Liver (tissue), 9 donors: ENCODE measurements around the gene BDH1. TPM values are rescaled to one million over a fixed set of nuclear protein-coding genes. Genes with fewer than 3 reads are reported as not detected.

Experiments
- DNase-seq: peaks from one replicate; pipeline ENCODE4 v3.0.0-alpha.2; 2017; ENCODE audit warnings: low spot score
- H3K27ac ChIP-seq, 2 donors: one replicate each; pipeline ENCODE4 v1.7.0; 2013; ENCODE audit warnings: inconsistent platforms in 2 of 2, low read length in 2 of 2, control low read depth in 1 of 2, low read depth in 1 of 2, mild to moderate bottlenecking in 1 of 2
- H3K27me3 ChIP-seq, 4 donors: one replicate each; pipeline versions ENCODE4 v1.6.1 to v1.7.0; 2013; ENCODE audit warnings: low read length in 3 of 4, inconsistent platforms in 1 of 4, mild to moderate bottlenecking in 1 of 4, moderate library complexity in 1 of 4; ENCODE audit not compliant: control insufficient read depth in 4 of 4, insufficient read depth in 4 of 4
- H3K36me3 ChIP-seq, 4 donors: one replicate each; pipeline versions ENCODE4 v1.6.1 to v1.7.0; 2013; ENCODE audit warnings: low read length in 3 of 4, mild to moderate bottlenecking in 3 of 4, low read depth in 1 of 4, moderate library complexity in 1 of 4; ENCODE audit not compliant: control insufficient read depth in 4 of 4, insufficient read depth in 3 of 4
- H3K4me1 ChIP-seq, 4 donors: one replicate each; pipeline versions ENCODE4 v1.6.1 to v1.7.0; 2013; ENCODE audit warnings: low read length in 3 of 4, mild to moderate bottlenecking in 3 of 4, moderate library complexity in 1 of 4; ENCODE audit not compliant: control insufficient read depth in 4 of 4, insufficient read depth in 4 of 4
- H3K4me3 ChIP-seq, 3 donors: one replicate each; pipeline versions ENCODE4 v1.6.1 to v1.7.0; 2013; ENCODE audit warnings: low read length in 3 of 3, control low read depth in 1 of 3, low read depth in 1 of 3, mild to moderate bottlenecking in 1 of 3
- H3K9ac ChIP-seq, 2 donors: one replicate each; pipeline ENCODE4 v1.7.0; 2013; ENCODE audit warnings: low read length in 2 of 2, mild to moderate bottlenecking in 2 of 2, moderate library complexity in 2 of 2, control low read depth in 1 of 2, low read depth in 1 of 2
- H3K9me3 ChIP-seq, 4 donors: one replicate each; pipeline versions ENCODE4 v1.6.1 to v1.7.0; 2013; ENCODE audit warnings: low read length in 3 of 4; ENCODE audit not compliant: control insufficient read depth in 4 of 4
- FOXA1 ChIP-seq: IDR thresholded peaks from 2 replicates; pipeline ENCODE4 v1.6.1; 2016; ENCODE audit warnings: antibody characterized with exemption
- GABPA ChIP-seq, 2 donors: IDR thresholded peaks in 1 of 2; conservative IDR thresholded peaks in 1 of 2; 2 replicates each; pipeline ENCODE4 v1.6.1; 2016; ENCODE audit warnings: antibody characterized with exemption in 2 of 2, mild to moderate bottlenecking in 1 of 2, moderate library complexity in 1 of 2
- HNF4G ChIP-seq: IDR thresholded peaks from 2 replicates; pipeline ENCODE4 v1.6.1; 2016; ENCODE audit warnings: antibody characterized with exemption
- JUND ChIP-seq, 2 donors: IDR thresholded peaks; 2 replicates each; pipeline ENCODE4 v1.6.1; 2016; ENCODE audit warnings: antibody characterized with exemption in 2 of 2
- NR2F2 ChIP-seq: IDR thresholded peaks from 2 replicates; pipeline ENCODE4 v1.6.1; 2016; ENCODE audit warnings: antibody characterized with exemption
- RXRA ChIP-seq, 2 donors: IDR thresholded peaks; 2 replicates each; pipeline ENCODE4 v1.6.1; 2017 to 2018; ENCODE audit warnings: antibody characterized with exemption in 2 of 2, mild to moderate bottlenecking in 1 of 2
- TAF1 ChIP-seq: conservative IDR thresholded peaks from 2 replicates; pipeline ENCODE4 v1.6.1; 2016; ENCODE audit warnings: antibody characterized with exemption, mild to moderate bottlenecking
- WGBS: extraction: QIAGEN DNeasy Blood & Tissue Kit; methylation state at CpG from one replicate; pipeline ENCODE4 v1.1.7; 2013; 5-methylcytosine and 5-hydroxymethylcytosine counted together
- polyA plus RNA-seq, 2 donors: library from polyadenylated mRNA; stranded (reverse) in 1 of 2; unstranded in 1 of 2; fragments of 200-250 nt in 1 of 2; fragments of >200 nt in 1 of 2; fragmentation: Nextera tagmentation in 1 of 2; extraction: Ambion mirVana in 1 of 2; gene quantifications; one replicate each; pipeline versions ENCODE4 v1.2.1 to v1.2.3, GENCODE V29; 2013 to 2015
- total RNA-seq, 2 donors: library from RNA; depleted of rRNA; stranded (reverse); fragments of >200 nt; gene quantifications; one replicate each; pipeline ENCODE4 v1.2.3, GENCODE V29; 2014
- TF ChIP-seq, protein P1 (sequence below): IDR thresholded peaks from 2 replicates; pipeline ENCODE4 v1.6.1; 2016; ENCODE audit warnings: antibody characterized with exemption
- TF ChIP-seq, protein P2 (sequence below): IDR thresholded peaks from 2 replicates; pipeline ENCODE4 v1.6.1; 2016; ENCODE audit warnings: antibody characterized with exemption
- TF ChIP-seq, protein P3 (sequence below): IDR thresholded peaks from 2 replicates; pipeline ENCODE4 v1.6.1; 2016; ENCODE audit warnings: antibody characterized with exemption
- TF ChIP-seq, protein P4 (sequence below): IDR thresholded peaks from 2 replicates; pipeline ENCODE4 v1.6.1; 2016; ENCODE audit warnings: antibody characterized with exemption, mild to moderate bottlenecking
- donor health status: healthy.
- donor health status: healthy.
- donor health status: healthy.
- donor health status: healthy.
- donor health status: healthy.

The BDH1 gene
- total and polyA plus RNA-seq, 4 donors, result 49.4 to 268 (median 177) TPM

DNA sequence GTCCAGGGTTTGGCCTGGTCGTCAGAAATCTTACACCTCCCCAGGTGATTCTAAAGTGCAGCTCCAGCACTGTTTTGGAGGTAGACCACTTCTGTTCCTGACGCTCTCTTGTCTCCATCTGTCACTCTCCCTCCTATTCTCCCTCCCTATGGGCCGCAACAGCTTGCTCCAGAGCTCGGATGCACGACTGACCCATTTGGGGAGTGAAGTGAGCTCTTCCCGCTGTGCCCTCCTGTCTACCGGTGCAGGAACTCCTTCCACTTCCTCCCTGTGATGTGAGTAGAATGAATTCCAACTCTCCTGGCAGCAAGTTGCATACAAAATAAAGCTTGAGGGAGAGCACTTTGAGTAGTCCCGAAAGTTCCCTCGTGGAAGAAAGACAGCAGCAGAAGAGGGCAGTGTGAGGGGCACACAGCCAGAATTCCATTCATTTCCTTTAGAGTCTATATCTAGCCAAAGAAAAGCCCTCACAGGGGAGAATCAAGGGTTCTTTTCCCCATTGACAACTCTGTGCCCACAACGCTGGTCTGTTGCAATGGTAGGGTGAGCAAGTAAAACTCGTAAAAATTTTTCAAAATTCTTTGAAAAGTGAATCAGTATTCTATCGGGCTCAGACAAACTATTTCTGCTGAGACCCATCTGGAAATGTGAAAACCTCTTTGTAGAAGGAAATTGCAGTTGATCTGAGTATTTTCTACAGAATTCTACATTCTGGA, 39.9 kb upstream of the BDH1 start (continued):
- TF ChIP-seq JUND (IDR thresholded peaks at IDR 0.05) (no peak), FOXA1 (no peak), TAF1 (no peak), NR2F2 (no peak)
- TF ChIP-seq, protein P1, sequence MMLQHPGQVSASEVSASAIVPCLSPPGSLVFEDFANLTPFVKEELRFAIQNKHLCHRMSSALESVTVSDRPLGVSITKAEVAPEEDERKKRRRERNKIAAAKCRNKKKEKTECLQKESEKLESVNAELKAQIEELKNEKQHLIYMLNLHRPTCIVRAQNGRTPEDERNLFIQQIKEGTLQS, result no peak
- TF ChIP-seq, protein P2, sequence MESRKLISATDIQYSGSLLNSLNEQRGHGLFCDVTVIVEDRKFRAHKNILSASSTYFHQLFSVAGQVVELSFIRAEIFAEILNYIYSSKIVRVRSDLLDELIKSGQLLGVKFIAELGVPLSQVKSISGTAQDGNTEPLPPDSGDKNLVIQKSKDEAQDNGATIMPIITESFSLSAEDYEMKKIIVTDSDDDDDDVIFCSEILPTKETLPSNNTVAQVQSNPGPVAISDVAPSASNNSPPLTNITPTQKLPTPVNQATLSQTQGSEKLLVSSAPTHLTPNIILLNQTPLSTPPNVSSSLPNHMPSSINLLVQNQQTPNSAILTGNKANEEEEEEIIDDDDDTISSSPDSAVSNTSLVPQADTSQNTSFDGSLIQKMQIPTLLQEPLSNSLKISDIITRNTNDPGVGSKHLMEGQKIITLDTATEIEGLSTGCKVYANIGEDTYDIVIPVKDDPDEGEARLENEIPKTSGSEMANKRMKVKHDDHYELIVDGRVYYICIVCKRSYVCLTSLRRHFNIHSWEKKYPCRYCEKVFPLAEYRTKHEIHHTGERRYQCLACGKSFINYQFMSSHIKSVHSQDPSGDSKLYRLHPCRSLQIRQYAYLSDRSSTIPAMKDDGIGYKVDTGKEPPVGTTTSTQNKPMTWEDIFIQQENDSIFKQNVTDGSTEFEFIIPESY, result no peak
- TF ChIP-seq, protein P3, sequence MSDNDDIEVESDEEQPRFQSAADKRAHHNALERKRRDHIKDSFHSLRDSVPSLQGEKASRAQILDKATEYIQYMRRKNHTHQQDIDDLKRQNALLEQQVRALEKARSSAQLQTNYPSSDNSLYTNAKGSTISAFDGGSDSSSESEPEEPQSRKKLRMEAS, result no peak

DNA sequence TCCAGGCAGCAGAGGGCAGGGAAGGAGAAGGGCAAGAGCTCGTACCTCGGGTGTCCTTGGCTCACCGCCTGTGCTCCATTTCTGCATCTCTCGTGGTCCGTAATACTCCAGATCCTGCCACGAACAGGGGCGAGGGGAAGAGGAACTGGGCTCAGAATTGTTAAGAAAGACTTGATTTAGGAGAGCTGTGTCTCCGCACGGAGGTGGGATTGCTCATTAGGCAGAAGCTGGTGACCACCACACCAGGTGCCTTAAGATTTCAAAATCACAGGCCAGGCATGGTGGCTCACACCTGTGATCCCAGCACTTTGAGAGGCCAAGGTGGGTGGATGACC, 37.2 kb upstream of the BDH1 start:
- Histone ChIP-seq H3K9me3 (no peaks in the 10 kb centered on the region), H3K27ac (peak overlapping the region; percentile 67 to 75), H3K27me3 (no peaks in the 10 kb centered on the region), H3K36me3 (no peaks in the 10 kb centered on the region), H3K4me3 (no peak overlapping the region), H3K4me1 (peaks cover 4 to 48% (median 37%) of the 10 kb centered on the region in 4 donors), H3K9ac (no peak overlapping the region)
- TF ChIP-seq, protein P4, sequence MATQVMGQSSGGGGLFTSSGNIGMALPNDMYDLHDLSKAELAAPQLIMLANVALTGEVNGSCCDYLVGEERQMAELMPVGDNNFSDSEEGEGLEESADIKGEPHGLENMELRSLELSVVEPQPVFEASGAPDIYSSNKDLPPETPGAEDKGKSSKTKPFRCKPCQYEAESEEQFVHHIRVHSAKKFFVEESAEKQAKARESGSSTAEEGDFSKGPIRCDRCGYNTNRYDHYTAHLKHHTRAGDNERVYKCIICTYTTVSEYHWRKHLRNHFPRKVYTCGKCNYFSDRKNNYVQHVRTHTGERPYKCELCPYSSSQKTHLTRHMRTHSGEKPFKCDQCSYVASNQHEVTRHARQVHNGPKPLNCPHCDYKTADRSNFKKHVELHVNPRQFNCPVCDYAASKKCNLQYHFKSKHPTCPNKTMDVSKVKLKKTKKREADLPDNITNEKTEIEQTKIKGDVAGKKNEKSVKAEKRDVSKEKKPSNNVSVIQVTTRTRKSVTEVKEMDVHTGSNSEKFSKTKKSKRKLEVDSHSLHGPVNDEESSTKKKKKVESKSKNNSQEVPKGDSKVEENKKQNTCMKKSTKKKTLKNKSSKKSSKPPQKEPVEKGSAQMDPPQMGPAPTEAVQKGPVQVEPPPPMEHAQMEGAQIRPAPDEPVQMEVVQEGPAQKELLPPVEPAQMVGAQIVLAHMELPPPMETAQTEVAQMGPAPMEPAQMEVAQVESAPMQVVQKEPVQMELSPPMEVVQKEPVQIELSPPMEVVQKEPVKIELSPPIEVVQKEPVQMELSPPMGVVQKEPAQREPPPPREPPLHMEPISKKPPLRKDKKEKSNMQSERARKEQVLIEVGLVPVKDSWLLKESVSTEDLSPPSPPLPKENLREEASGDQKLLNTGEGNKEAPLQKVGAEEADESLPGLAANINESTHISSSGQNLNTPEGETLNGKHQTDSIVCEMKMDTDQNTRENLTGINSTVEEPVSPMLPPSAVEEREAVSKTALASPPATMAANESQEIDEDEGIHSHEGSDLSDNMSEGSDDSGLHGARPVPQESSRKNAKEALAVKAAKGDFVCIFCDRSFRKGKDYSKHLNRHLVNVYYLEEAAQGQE, result no peak
- TF ChIP-seq RXRA (IDR thresholded peaks at IDR 0.05) (no peak), HNF4G (no peak), GABPA (IDR thresholded peaks at IDR 0.05 in 1 of 2, conservative IDR thresholded peaks at IDR 0.05 in 1 of 2) (no peak)
- DNase-seq, result no peak
- 88% methylated on average over 9 of the region's 9 CpGs for WGBS

DNA sequence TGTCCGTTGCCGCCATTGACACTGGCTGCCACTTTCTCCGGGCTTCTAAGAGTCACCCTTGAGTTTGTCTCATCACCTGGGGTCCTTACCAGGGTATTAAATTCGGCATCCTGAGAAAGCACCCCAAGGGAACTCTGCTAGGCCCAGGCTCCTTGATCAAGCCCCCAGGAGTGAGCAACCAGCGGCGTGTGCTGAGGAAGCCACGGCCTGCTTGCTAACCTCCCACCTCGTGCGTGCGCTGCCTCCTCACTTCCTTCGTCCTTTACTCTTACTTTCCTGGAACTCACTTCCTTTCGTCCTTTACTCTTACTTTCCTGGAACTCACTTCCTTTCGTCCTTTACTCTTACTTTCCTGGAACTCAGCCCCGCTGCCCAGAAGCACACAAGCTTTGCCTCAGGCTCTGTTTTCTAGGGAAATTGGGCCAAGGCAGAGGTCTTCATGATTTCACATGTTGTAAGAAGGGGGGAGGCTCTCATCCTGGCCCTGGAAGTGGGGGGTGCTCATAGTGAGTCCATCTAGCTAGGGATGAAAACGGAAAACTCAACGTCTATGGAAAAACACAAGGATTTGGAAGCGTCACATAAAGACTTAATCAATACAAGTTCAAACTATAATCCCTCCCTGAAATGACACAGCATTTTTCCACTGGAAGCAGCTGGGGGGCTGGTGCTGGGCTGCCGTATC, 36.7 kb upstream of the BDH1 start:
- TF ChIP-seq TAF1, result no peak
- no peak overlapping the region for H3K9ac ChIP-seq
- peak overlapping the region; percentile 67 to 75 for H3K27ac ChIP-seq
- H3K4me3 ChIP-seq, result no peak overlapping the region
- WGBS, result 82% methylated on average over 18 of the region's 18 CpGs
- H3K4me1 ChIP-seq, result peaks cover 4 to 43% (median 32%) of the 10 kb centered on the region in 4 donors
- no peaks in the 10 kb centered on the region for H3K27me3 ChIP-seq
- no peaks in the 10 kb centered on the region for H3K9me3 ChIP-seq
- DNase-seq, result no peak
- H3K36me3 ChIP-seq, result no peaks in the 10 kb centered on the region
